Sigmoid colon (tissue), 7 donors: ENCODE measurements around the gene APH1A. TPM values are rescaled to one million over a fixed set of nuclear protein-coding genes. Genes with fewer than 3 reads are reported as not detected.
A peak's percentile ranks its signal among the peaks of the same experiment; 100 is the strongest.

Experiments used
- DNase-seq: peaks from one replicate; pipeline ENCODE4 v3.0.0-alpha.2; 2019
- H3K27ac ChIP-seq, 4 donors: fragments of 200-600 bp; sonication (generic); one replicate each; pipeline ENCODE4 v1.5.1; 2016 to 2019; ENCODE audit warnings: mild to moderate bottlenecking in 1 of 4
- H3K27me3 ChIP-seq, 3 donors: fragments of 200-600 bp; sonication (generic); one replicate each; pipeline ENCODE4 v1.5.1; 2019; ENCODE audit warnings: mild to moderate bottlenecking in 1 of 3
- H3K36me3 ChIP-seq, 4 donors: fragments of 200-600 bp; sonication (generic); one replicate each; pipeline ENCODE4 v1.5.1; 2016 to 2019
- H3K4me1 ChIP-seq, 4 donors: fragments of 200-600 bp; sonication (generic); one replicate each; pipeline ENCODE4 v1.5.1; 2017 to 2019
- H3K4me3 ChIP-seq, 4 donors: fragments of 200-600 bp; sonication (generic); one replicate each; pipeline ENCODE4 v1.5.1; 2017 to 2019; ENCODE audit warnings: mild to moderate bottlenecking in 2 of 4, moderate library complexity in 1 of 4
- H3K9me3 ChIP-seq, 4 donors: fragments of 200-600 bp in 3 of 4; sonication (generic) in 3 of 4; one replicate each; pipeline versions ENCODE4 v1.5.1 to v1.6.1; 2013 to 2019
- CTCF ChIP-seq, 4 experiments: fragments of 450-650 bp in 3 of 4; fragments of 200-600 bp in 1 of 4; IDR thresholded peaks; one replicate each; pipeline ENCODE4 v1.5.1; 2016 to 2019; ENCODE audit warnings: antibody characterized with exemption in 4 of 4, mild to moderate bottlenecking in 3 of 4, moderate library complexity in 2 of 4
- EP300 ChIP-seq, 4 donors: sonication (generic); formaldehyde crosslinking; IDR thresholded peaks; one replicate each; pipeline ENCODE4 v1.6.1; 2017; ENCODE audit warnings: antibody characterized with exemption in 4 of 4
- POLR2A ChIP-seq, 2 donors: fragments of 450-650 bp; IDR thresholded peaks; one replicate each; pipeline ENCODE4 v1.6.1; 2016; ENCODE audit warnings: antibody characterized with exemption in 2 of 2, mild to moderate bottlenecking in 2 of 2, moderate library complexity in 2 of 2
- POLR2AphosphoS5 ChIP-seq, 4 donors: sonication (generic); formaldehyde crosslinking; IDR thresholded peaks; one replicate each; pipeline ENCODE4 v1.6.1; 2017; ENCODE audit warnings: antibody characterized with exemption in 4 of 4
- WGBS, 2 donors: extraction: QIAGEN DNeasy Blood & Tissue Kit; methylation state at CpG; one replicate each; pipeline ENCODE4 v1.1.7; 2013; 5-methylcytosine and 5-hydroxymethylcytosine counted together
- intact Hi-C: fragments of 100-400 bp; cut with DNase I; formaldehyde crosslinking; loops from one replicate; pipeline ENCODE4 v1.15.1; 2023
- polyA plus RNA-seq, 3 donors: library from polyadenylated mRNA; stranded (reverse); fragments of 200-250 nt; gene quantifications; one replicate each; pipeline ENCODE4 v1.2.3, GENCODE V29; 2013
- total RNA-seq, 4 donors: library from RNA; depleted of rRNA; stranded (reverse); fragments of >200 nt; gene quantifications; one replicate each; pipeline ENCODE4 v1.1.0, GENCODE V29; 2016
- donor health status: healthy with polysubstance abuse.
- donor health status: Bipolar disorder and iron deficiency.
- donor health status: healthy.

The APH1A gene
- total and polyA plus RNA-seq, 7 donors: 44.6 to 228 (median 59.2) TPM

GRCh38 chr1:150302902-150303301 is 34.1 kb upstream of the APH1A start:
- H3K36me3 ChIP-seq: peaks cover 7 to 73% (median 19%) of the 10 kb centered on the region in 4 donors
- peak overlapping the region in 1 of 4 donors; percentile 69 for H3K27ac ChIP-seq
- intact Hi-C loops: no loop called here
- H3K27me3 ChIP-seq: no peaks in the 10 kb centered on the region
- no peak for TF ChIP-seq CTCF (IDR thresholded peaks at IDR 0.05)
- no peak for TF ChIP-seq EP300 (IDR thresholded peaks at IDR 0.05)
- TF ChIP-seq POLR2AphosphoS5 (IDR thresholded peaks at IDR 0.05): no peak
- no peak for TF ChIP-seq POLR2A (IDR thresholded peaks at IDR 0.05)
- DNase-seq: no peak
- 80 to 90% methylated on average over 2 of the region's 2 CpGs for WGBS, 2 donors
- H3K4me3 ChIP-seq: no peak overlapping the region
- no peaks in the 10 kb centered on the region for H3K9me3 ChIP-seq
- no peaks in the 10 kb centered on the region for H3K4me1 ChIP-seq

GRCh38 chr1:150302338-150302737 is 33.5 kb upstream of the APH1A start:
- Histone ChIP-seq H3K36me3 (peaks cover 7 to 72% (median 20%) of the 10 kb centered on the region in 4 donors), H3K4me3 (no peak overlapping the region), H3K27me3 (no peaks in the 10 kb centered on the region), H3K9me3 (no peaks in the 10 kb centered on the region), H3K4me1 (no peaks in the 10 kb centered on the region), H3K27ac (peak overlapping the region in 1 of 4 donors; percentile 69)
- no peak for DNase-seq
- TF ChIP-seq CTCF (IDR thresholded peaks at IDR 0.05) (no peak), POLR2A (IDR thresholded peaks at IDR 0.05) (no peak), POLR2AphosphoS5 (IDR thresholded peaks at IDR 0.05) (no peak), EP300 (IDR thresholded peaks at IDR 0.05) (no peak)
- intact Hi-C loops: no loop called here
- 91 to 95% methylated on average over 6 of the region's 6 CpGs for WGBS, 2 donors

GRCh38 chr1:150299716-150300115 is 30.9 kb upstream of the APH1A start:
- intact Hi-C loops: no loop called here
- Histone ChIP-seq H3K27me3 (no peaks in the 10 kb centered on the region), H3K27ac (no peak overlapping the region), H3K36me3 (peaks cover 7 to 86% (median 22%) of the 10 kb centered on the region in 4 donors), H3K4me1 (peaks cover 0 to 5% (median under 1%) of the 10 kb centered on the region in 4 donors), H3K4me3 (no peak overlapping the region), H3K9me3 (no peaks in the 10 kb centered on the region)
- DNase-seq: no peak
- TF ChIP-seq EP300 (IDR thresholded peaks at IDR 0.05) (no peak), CTCF (IDR thresholded peaks at IDR 0.05) (no peak), POLR2A (IDR thresholded peaks at IDR 0.05) (no peak), POLR2AphosphoS5 (IDR thresholded peaks at IDR 0.05) (no peak)
- WGBS, 2 donors: 92 to 95% methylated on average over 3 of the region's 3 CpGs

GRCh38 chr1:150295476-150295875 is 26.7 kb upstream of the APH1A start:
- H3K4me1 ChIP-seq: peaks cover 0 to 16% (median 10%) of the 10 kb centered on the region in 4 donors
- H3K4me3 ChIP-seq: no peak overlapping the region
- 98 to 99% methylated on average over 2 of the region's 2 CpGs for WGBS, 2 donors
- no peak overlapping the region for H3K27ac ChIP-seq
- TF ChIP-seq CTCF (IDR thresholded peaks at IDR 0.05) (no peak), POLR2AphosphoS5 (IDR thresholded peaks at IDR 0.05) (no peak)
- intact Hi-C loops: no loop called here
- DNase-seq: no peak
- no peaks in the 10 kb centered on the region for H3K9me3 ChIP-seq
- H3K27me3 ChIP-seq: no peaks in the 10 kb centered on the region
- H3K36me3 ChIP-seq: peaks cover 0 to 51% (median 8%) of the 10 kb centered on the region in 4 donors
